ENCODE results near the gene GPR162. TPM values are rescaled to one million over a fixed set of nuclear protein-coding genes. Genes with fewer than 3 reads are reported as not detected.

GPR162 gene
- total RNA-seq: under 1 TPM in 3 of 4 donors, not detected in 1; 0.16 to 0.31 (median 0.20) TPM

GRCh38 chr12:6821591-6822425 is at the start of gene GPR162:
Gene GPR162, plus strand, starts transcription at chr12:6821821. Its CDS starts 2,078 bp downstream, at chr12:6823899.
- peak within 1 kb of the TSS; percentile 34 to 50 (median 46) for H3K4me3 ChIP-seq
- no peaks in the 10 kb centered on the region for H3K36me3 ChIP-seq
- TF ChIP-seq POLR2A (IDR thresholded peaks at IDR 0.05): no peak
- TF ChIP-seq CTCF (IDR thresholded peaks at IDR 0.05 in 4 of 5, conservative IDR thresholded peaks at IDR 0.05 in 1 of 5): no peak
- no peaks in the 10 kb centered on the region for H3K4me1 ChIP-seq
- H3K9me3 ChIP-seq: no peaks in the 10 kb centered on the region
- H3K27ac ChIP-seq: peak within 1 kb of the TSS in 3 of 4 donors; percentile 46 to 61 (median 48)
- DNase-seq (no peak), ATAC-seq (peak; percentile 19 to 47)
- in situ Hi-C loops (cut with MboI; ENCODE audit: low sequenced_read_pairs in 4 of 4): no loop called here
- H3K27me3 ChIP-seq: peaks cover 17 to 50% (median 35%) of the 10 kb centered on the region in 3 donors
- intact Hi-C loops (cut with DNase I; ENCODE audit: low total_unique reads): no loop called here

- H3K4me3 ChIP-seq: no peak within 1 kb of the TSS
- in situ Hi-C loops (cut with MboI; ENCODE audit: low sequenced_read_pairs in 4 of 4): no loop called here
- no peak for ATAC-seq
Observed at GRCh38 chr12:6772331-6772695, 49.3 kb upstream of the GPR162 start, which contains the start of gene LAG3. Gene LAG3, plus strand, starts transcription at chr12:6772520. Its CDS starts 333 bp downstream, at chr12:6772853.

GRCh38 chr12:6772726-6773589 is 48.7 kb upstream of the GPR162 start:
- no peak for DNase-seq

More at GRCh38 chr12:6772331-6772695, 49.3 kb upstream of the GPR162 start, which contains the start of gene LAG3:
- no peaks in the 10 kb centered on the region for H3K36me3 ChIP-seq
- DNase-seq: no peak
- peaks cover 12 to 15% of the 10 kb centered on the region in 2 donors for H3K4me1 ChIP-seq
- H3K27ac ChIP-seq: peak within 1 kb of the TSS in 3 of 4 donors; percentile 35 to 48 (median 46)
- H3K9me3 ChIP-seq: no peaks in the 10 kb centered on the region
- no peak for TF ChIP-seq POLR2A (IDR thresholded peaks at IDR 0.05)
- no peak for TF ChIP-seq CTCF (IDR thresholded peaks at IDR 0.05 in 4 of 5, conservative IDR thresholded peaks at IDR 0.05 in 1 of 5)
- no peaks in the 10 kb centered on the region for H3K27me3 ChIP-seq
- intact Hi-C loops (cut with DNase I; ENCODE audit: low total_unique reads): no loop called here

More at GRCh38 chr12:6772726-6773589, 48.7 kb upstream of the GPR162 start:
- H3K4me1 ChIP-seq: peaks cover 9 to 11% of the 10 kb centered on the region in 2 donors
- no peak overlapping the region for H3K4me3 ChIP-seq
- ATAC-seq: no peak
- in situ Hi-C loops (cut with MboI; ENCODE audit: low sequenced_read_pairs in 4 of 4): no loop called here
- no peak overlapping the region for H3K27ac ChIP-seq
- no peaks in the 10 kb centered on the region for H3K36me3 ChIP-seq
- no peaks in the 10 kb centered on the region for H3K27me3 ChIP-seq
- intact Hi-C loops (cut with DNase I; ENCODE audit: low total_unique reads): no loop called here
- no peaks in the 10 kb centered on the region for H3K9me3 ChIP-seq
- no peak for TF ChIP-seq POLR2A (IDR thresholded peaks at IDR 0.05)
- no peak for TF ChIP-seq CTCF (IDR thresholded peaks at IDR 0.05 in 4 of 5, conservative IDR thresholded peaks at IDR 0.05 in 1 of 5)

All from gastrocnemius medialis (tissue), 4 donors.